GM12872 (cell line): ENCODE results near the gene JAK1.

Experiments
- TF ChIP-seq, protein P1 (sequence below): IDR thresholded peaks from 3 replicates; pipeline ENCODE4 v1.5.1; 2011; ENCODE audit warnings: low read depth, mild to moderate bottlenecking, low read length, moderate library complexity; ENCODE audit not compliant: insufficient read depth

Gene JAK1

DNA sequence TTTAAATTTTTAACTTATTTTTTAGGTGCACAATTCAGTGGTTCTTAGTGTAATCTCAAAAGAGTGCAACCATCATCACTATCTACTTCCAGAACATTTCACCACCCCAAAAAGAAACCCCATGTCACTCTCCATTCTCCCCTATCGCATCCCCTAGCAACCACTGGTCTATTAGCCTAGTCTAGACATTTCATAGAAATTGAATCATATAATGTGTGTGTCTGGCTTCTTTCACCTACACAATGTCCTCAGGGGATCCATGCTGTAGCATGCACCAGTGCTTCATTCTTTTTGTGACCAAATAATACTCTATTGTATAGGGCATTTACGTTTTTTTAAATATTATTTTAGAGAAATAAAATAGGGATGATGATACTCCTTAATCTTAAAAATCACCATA, 64.7 kb downstream of the JAK1 start:
- TF ChIP-seq, protein P1, sequence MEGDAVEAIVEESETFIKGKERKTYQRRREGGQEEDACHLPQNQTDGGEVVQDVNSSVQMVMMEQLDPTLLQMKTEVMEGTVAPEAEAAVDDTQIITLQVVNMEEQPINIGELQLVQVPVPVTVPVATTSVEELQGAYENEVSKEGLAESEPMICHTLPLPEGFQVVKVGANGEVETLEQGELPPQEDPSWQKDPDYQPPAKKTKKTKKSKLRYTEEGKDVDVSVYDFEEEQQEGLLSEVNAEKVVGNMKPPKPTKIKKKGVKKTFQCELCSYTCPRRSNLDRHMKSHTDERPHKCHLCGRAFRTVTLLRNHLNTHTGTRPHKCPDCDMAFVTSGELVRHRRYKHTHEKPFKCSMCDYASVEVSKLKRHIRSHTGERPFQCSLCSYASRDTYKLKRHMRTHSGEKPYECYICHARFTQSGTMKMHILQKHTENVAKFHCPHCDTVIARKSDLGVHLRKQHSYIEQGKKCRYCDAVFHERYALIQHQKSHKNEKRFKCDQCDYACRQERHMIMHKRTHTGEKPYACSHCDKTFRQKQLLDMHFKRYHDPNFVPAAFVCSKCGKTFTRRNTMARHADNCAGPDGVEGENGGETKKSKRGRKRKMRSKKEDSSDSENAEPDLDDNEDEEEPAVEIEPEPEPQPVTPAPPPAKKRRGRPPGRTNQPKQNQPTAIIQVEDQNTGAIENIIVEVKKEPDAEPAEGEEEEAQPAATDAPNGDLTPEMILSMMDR = no peak

DNA sequence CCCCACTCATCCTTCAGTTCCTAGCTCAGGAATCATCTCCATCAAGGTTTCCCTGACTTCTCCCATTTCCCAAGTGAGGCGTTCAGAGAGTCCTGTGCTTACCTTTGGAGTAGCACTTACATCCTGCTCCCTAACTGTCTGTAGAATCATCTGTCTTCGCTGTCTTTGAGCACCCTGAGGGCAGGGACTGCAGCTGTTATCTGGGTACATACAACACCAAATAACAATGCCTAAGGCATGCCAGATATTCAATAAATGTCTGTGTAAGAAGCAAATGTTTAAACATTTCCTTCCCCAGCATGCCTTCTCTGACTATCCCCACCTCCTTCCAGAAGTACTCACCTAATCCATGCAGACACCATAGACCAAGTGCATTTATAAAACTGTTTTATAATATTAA, 65.4 kb downstream of the JAK1 start:
- TF ChIP-seq, protein P1 = no peak

DNA sequence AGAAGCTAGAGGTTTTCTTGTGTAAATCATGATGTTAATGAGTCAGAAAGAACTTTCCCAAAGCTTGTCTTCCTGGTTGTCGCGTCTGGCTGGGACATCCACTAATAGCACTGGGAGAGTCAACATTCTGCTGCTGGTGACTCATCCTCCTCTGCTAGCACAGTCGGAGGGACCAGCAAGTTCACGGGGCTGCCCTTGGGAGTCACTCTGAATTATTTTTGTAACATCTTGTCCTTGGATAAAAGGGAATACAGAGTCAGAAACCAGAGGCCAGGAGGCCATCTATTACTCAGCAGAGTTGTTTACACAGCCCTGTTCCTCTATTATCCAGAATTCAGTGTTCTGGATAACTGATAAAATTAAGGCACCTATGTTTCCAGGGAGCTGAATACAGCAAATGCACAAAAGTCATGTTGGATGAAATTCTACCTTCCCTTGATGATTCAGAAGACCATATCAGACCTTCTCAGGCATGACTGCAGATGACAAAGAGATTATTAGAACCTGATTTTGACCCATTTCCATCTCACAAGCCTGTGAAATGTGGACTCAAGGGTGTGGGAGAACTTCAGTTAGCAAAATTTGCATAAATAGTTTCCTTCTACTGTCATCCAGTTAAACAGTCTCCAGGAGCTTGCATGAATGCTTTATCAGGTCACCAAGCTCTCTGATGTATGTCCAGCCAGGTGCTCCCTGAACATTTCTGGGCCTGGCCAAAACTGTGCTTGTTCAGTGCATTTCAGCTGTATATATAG, 68.1 kb downstream of the JAK1 start:
- TF ChIP-seq, protein P1 = no peak

DNA sequence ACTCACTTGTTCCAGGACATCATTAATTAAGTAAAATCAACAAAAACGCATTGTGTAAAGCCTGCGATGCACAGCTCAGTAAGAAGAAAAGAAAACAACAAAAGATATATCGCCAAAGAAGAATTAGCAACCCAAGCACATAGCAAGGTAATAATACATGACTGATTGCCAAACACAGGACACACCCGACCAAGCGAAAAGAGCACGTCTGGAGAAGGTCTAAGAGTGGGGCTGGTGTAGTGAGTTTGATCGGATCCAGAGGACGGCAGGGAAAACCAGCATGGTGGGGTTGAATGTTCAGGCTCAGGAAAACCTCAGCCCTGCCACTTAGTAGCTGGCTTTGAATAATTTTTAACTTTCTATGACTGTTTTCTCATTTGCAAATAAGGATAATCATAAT, 69.8 kb downstream of the JAK1 start:
- TF ChIP-seq, protein P1 = no peak

DNA sequence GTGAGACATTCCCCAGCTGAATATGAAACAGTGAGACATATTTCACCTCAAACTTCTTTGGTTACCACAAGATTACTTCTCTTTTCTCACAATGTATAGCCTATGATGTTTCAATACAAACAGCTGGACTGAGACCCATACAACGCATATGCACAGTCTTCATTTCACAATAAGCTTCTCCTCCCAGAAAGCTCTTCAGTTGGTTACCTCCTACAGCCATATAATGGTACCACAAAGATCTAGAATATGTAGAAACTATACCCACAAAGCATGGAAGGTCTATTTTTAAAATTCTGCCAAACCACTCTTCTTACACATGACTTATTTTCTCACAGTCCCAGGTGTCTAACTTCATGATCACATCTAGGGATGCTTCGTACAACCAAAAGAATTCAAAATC, 70.8 kb downstream of the JAK1 start:
- TF ChIP-seq, protein P1 = no peak

DNA sequence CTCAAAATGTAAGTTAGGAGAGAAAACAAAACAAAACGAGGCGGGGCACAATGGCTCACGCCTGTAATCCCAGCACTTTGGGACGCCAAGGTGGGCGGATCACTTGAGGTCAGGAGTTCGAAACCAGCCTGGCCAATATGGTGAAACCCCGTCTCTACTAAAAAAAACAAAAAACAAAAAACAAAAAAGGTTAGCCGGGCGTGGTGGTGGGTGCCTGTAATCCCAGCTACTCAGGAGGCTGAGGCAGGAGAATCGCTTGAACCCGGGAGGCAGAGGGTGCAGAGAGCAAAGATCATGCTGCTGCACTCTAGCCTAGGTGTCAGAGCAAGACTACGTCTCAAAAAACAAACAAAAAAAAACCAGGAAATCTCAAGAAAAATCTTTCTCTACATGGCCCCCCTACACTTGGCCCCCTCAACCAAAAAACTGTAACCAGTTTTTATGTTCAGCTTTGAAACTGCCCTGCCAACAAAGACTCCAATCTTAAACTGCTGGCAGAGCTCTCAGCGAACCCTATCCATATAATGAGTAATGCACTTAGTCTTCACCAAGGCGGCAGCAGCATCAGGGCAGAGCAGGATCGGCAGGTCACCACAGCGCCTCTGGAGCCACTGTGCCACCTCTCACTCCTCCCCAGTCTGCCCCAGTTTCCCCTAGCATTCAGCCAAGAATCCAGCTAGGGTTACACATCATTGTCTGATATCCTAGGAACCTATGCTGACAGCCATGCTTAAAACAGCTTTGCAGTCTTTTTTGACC, 71.7 kb downstream of the JAK1 start:
- TF ChIP-seq, protein P1 = no peak

DNA sequence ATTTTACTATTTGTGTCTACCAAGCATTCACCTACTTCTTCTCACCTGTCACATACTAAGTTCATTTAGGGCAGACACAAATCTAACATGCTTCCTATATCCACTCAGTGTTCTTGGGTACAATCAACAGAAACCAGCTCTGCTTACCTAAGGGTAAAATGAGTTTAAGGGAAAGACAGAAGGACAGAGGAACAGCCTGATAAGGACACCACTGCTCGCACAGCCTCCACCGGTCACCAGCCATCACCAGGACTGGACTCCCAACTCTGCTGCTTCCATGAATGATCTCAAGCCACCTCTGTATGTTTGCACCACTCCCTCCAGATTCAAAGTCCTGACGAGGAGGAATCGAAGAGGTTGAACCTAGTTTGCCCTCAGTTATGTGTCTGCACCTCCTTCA, 72.4 kb downstream of the JAK1 start:
- TF ChIP-seq, protein P1 = no peak
